ENCODE data around the gene FBXO31.

The FBXO31 gene

DNA sequence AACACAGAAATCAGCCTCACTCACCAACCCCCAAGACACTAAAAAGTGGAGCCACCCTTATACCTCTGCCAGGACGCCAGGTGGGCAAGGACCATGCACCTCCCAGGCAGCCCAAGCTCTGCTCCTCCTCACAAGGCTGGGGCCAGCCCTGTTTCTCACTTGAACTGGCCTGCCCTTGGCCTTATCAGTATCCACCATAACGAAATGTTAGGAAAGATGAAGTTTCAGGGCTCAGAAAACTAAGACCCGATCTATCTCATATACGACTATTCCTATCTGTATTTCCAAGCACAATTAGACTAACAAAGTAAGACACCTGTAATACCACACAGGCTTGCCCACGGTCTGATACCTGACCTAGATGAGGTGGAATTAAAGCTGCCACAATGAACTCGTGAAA is 6.9 kb downstream of the FBXO31 start:
- TF ChIP-seq, protein P1, sequence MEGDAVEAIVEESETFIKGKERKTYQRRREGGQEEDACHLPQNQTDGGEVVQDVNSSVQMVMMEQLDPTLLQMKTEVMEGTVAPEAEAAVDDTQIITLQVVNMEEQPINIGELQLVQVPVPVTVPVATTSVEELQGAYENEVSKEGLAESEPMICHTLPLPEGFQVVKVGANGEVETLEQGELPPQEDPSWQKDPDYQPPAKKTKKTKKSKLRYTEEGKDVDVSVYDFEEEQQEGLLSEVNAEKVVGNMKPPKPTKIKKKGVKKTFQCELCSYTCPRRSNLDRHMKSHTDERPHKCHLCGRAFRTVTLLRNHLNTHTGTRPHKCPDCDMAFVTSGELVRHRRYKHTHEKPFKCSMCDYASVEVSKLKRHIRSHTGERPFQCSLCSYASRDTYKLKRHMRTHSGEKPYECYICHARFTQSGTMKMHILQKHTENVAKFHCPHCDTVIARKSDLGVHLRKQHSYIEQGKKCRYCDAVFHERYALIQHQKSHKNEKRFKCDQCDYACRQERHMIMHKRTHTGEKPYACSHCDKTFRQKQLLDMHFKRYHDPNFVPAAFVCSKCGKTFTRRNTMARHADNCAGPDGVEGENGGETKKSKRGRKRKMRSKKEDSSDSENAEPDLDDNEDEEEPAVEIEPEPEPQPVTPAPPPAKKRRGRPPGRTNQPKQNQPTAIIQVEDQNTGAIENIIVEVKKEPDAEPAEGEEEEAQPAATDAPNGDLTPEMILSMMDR (IDR thresholded peaks at IDR 0.05; ENCODE audit: poor library complexity, severe bottlenecking): no peak
- no peaks in the 10 kb centered on the region for H3K27me3 ChIP-seq (ENCODE audit: insufficient read depth, poor library complexity, severe bottlenecking)
- DNase-seq (ENCODE audit: low spot score) (peak; percentile 26), ATAC-seq (ENCODE audit: low read depth) (no peak)
- 0 out of 2 replicates have a peak, but pooled peaks cover 5% of the 10 kb centered on the region for H3K36me3 ChIP-seq (ENCODE audit: low read depth)
- H3K27ac ChIP-seq (ENCODE audit: poor library complexity, severe bottlenecking): peak overlapping the region; percentile 50
- no peak overlapping the region for H3K4me3 ChIP-seq (ENCODE audit: severe bottlenecking)
- H3K4me1 ChIP-seq (ENCODE audit: insufficient read depth, poor library complexity, severe bottlenecking): peaks cover 24% of the 10 kb centered on the region
- no peaks in the 10 kb centered on the region for H3K9me3 ChIP-seq (ENCODE audit: severe bottlenecking)

DNA sequence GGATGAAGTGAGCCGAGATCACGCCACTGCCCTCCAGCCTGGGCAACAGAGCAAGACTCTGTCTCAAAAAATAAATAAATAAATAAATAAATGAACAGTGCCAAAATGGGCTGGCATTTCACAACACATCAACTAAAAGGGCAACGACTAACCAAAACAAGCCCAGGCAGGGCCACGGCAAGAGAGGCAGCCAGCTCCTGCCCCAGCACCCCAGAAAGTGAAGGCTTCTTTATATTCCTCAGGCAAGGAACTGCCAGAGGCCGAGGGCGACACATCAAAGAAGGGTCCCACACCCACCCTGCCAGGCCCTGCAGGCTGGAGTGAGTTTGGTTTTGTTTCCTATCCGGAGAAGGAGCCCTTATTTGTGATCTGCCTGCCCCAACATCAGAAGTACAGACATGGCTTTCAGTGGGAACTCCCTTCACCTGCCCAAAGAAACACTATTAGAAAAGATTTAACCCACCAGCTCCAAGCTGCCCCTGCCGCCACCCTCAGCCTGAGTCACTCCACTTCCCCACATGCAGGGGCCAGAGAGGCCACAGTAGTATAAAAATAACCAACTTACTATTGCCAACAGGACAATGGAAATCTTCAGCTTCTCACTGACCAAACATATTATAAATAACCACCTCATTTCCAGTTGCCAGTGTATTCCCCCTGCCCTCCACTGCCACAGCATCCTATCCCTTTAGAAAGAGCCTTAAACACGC is 8.0 kb downstream of the FBXO31 start:
- H3K36me3 ChIP-seq (ENCODE audit: low read depth): 0 out of 2 replicates have a peak, but pooled peaks cover 5% of the 10 kb centered on the region
- no peaks in the 10 kb centered on the region for H3K27me3 ChIP-seq (ENCODE audit: insufficient read depth, poor library complexity, severe bottlenecking)
- no peak overlapping the region for H3K4me3 ChIP-seq (ENCODE audit: severe bottlenecking)
- peaks cover 16% of the 10 kb centered on the region for H3K4me1 ChIP-seq (ENCODE audit: insufficient read depth, poor library complexity, severe bottlenecking)
- ATAC-seq (ENCODE audit: low read depth) (peak; percentile 65), DNase-seq (ENCODE audit: low spot score) (no peak)
- H3K9me3 ChIP-seq (ENCODE audit: severe bottlenecking): no peaks in the 10 kb centered on the region
- TF ChIP-seq, protein P1 (IDR thresholded peaks at IDR 0.05; ENCODE audit: poor library complexity, severe bottlenecking): no peak
- peak overlapping the region; percentile 50 for H3K27ac ChIP-seq (ENCODE audit: poor library complexity, severe bottlenecking)

DNA sequence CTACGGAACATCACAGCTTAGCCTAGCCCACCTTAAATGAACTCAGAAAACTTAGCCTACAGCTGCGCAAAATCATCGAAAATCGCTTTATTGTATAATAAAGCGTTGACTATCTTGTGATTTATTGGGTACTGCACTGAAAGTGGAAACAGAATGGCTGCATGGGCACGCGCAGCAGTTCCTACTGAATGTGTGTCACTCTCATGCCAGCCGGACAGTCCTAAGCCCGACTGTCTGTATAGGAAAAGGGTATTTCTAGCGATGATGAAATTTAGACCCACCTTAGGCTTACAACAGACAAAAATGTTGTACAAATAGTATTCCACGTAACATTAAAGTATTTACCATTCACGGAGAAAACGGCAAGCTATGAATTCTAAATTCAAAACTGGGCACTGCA is 9.3 kb downstream of the FBXO31 start:
- no peak for ATAC-seq (ENCODE audit: low read depth)
- no peak overlapping the region for H3K27ac ChIP-seq (ENCODE audit: poor library complexity, severe bottlenecking)
- H3K36me3 ChIP-seq (ENCODE audit: low read depth): 0 out of 2 replicates have a peak, but pooled peaks cover 5% of the 10 kb centered on the region
- no peaks in the 10 kb centered on the region for H3K27me3 ChIP-seq (ENCODE audit: insufficient read depth, poor library complexity, severe bottlenecking)
- DNase-seq (ENCODE audit: low spot score): no peak
- no peak overlapping the region for H3K4me3 ChIP-seq (ENCODE audit: severe bottlenecking)
- H3K4me1 ChIP-seq (ENCODE audit: insufficient read depth, poor library complexity, severe bottlenecking): peaks cover 15% of the 10 kb centered on the region
- TF ChIP-seq, protein P1 (IDR thresholded peaks at IDR 0.05; ENCODE audit: poor library complexity, severe bottlenecking): no peak
- no peaks in the 10 kb centered on the region for H3K9me3 ChIP-seq (ENCODE audit: severe bottlenecking)

DNA sequence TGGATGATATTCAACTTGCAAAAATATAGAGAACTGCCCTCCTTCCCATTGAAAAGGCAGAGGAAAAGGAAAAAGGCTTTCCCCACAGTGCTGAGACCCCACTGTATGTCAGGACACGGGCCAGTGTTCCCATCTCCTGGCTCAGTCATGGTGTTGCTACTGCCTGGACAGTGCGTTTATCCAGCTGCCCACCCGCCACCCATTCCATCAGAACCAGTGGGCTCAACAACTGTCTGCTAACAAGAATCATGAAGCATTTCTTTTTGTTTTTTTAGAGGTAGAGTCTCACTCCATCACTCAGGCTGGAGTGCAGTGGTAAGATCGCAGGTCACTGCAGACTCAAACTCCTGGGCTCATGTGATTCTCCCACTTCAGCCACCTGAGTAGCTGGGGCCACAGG is 11.3 kb downstream of the FBXO31 start:
- 0 out of 2 replicates have a peak, but pooled peaks cover 5% of the 10 kb centered on the region for H3K36me3 ChIP-seq (ENCODE audit: low read depth)
- H3K4me3 ChIP-seq (ENCODE audit: severe bottlenecking): no peak overlapping the region
- H3K9me3 ChIP-seq (ENCODE audit: severe bottlenecking): no peaks in the 10 kb centered on the region
- H3K27ac ChIP-seq (ENCODE audit: poor library complexity, severe bottlenecking): no peak overlapping the region
- ATAC-seq (ENCODE audit: low read depth) (no peak), DNase-seq (ENCODE audit: low spot score) (no peak)
- H3K27me3 ChIP-seq (ENCODE audit: insufficient read depth, poor library complexity, severe bottlenecking): no peaks in the 10 kb centered on the region
- H3K4me1 ChIP-seq (ENCODE audit: insufficient read depth, poor library complexity, severe bottlenecking): peaks cover 15% of the 10 kb centered on the region
- TF ChIP-seq, protein P1 (IDR thresholded peaks at IDR 0.05; ENCODE audit: poor library complexity, severe bottlenecking): no peak

DNA sequence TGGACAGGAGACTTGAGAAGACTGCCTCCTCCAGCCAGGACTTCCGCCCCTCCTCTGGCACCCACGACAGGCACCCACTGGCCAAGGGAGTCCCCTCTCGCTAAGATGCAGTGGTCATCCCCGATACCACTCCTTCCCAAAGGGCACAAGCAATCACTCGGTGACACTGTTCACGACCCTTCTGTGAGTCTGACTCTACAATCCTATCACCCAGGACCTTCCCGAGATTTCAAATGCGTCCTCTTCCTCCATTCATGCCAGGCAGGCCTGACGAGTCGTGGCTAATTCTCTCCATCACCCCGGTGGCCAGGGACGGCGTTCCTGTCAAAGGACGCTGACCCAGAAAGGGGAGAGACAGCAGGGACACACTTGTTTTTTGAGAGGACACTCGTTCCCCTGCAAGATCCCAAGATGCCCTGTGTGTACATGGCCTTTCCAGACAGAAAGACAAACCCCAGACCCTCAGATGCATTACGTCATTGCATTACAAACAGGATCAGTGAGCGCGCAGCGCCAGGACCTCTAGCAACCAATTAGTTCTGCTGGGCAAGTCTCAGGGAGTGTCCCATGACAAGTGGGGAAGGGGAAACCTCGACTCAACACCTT is 12.2 kb downstream of the FBXO31 start:
- H3K27me3 ChIP-seq (ENCODE audit: insufficient read depth, poor library complexity, severe bottlenecking): no peaks in the 10 kb centered on the region
- DNase-seq (ENCODE audit: low spot score) (no peak), ATAC-seq (ENCODE audit: low read depth) (no peak)
- peaks cover 10% of the 10 kb centered on the region; the same call in 1 of the 2 replicates for H3K36me3 ChIP-seq (ENCODE audit: low read depth)
- H3K9me3 ChIP-seq (ENCODE audit: severe bottlenecking): no peaks in the 10 kb centered on the region
- no peak overlapping the region for H3K27ac ChIP-seq (ENCODE audit: poor library complexity, severe bottlenecking)
- TF ChIP-seq, protein P1 (IDR thresholded peaks at IDR 0.05; ENCODE audit: poor library complexity, severe bottlenecking): no peak
- peaks cover 12% of the 10 kb centered on the region for H3K4me1 ChIP-seq (ENCODE audit: insufficient read depth, poor library complexity, severe bottlenecking)
- H3K4me3 ChIP-seq (ENCODE audit: severe bottlenecking): no peak overlapping the region
